GM06990 (cell line): Measurements from ENCODE around the gene TYW1B.
"Not testable (repeated sequence)": the region's sequence is repeated elsewhere in the genome, so short reads cannot be mapped to it uniquely, and the experiment has no call there.

Experiments used
- DNase-seq: peaks from one replicate; pipeline ENCODE4 v3.0.0-alpha.2; 2011; ENCODE audit not compliant: insufficient read length; ENCODE audit errors: extremely low read depth
- H3K27me3 ChIP-seq: replicated peaks from 2 replicates; pipeline ENCODE4 v1.6.0; 2011; ENCODE audit warnings: low read length; ENCODE audit not compliant: control insufficient read depth, insufficient read depth
- H3K36me3 ChIP-seq: 2 replicates; pipeline ENCODE4 v1.5.1; 2011; ENCODE audit warnings: low read length; ENCODE audit not compliant: control insufficient read depth, insufficient read depth
- H3K4me3 ChIP-seq: replicated peaks from 2 replicates; pipeline ENCODE4 v1.5.1; 2011; ENCODE audit warnings: low read depth, mild to moderate bottlenecking, control low read depth, low read length
- CTCF ChIP-seq: IDR thresholded peaks from 2 replicates; pipeline ENCODE4 v1.5.1; 2011; ENCODE audit warnings: low read length, control low read depth, mild to moderate bottlenecking, inconsistent platforms; ENCODE audit not compliant: insufficient read depth, poor library complexity, severe bottlenecking

Gene TYW1B

GRCh38 chr7:72829687-72830354, 1.8 kb upstream of the TYW1B start:
- peak; percentile 12 for DNase-seq
- not testable (repeated sequence) for H3K36me3 ChIP-seq, H3K27me3 ChIP-seq
- H3K4me3 ChIP-seq, result peak overlapping the region; percentile 81
- TF ChIP-seq CTCF, result peak; percentile 41

- H3K4me3 ChIP-seq, result peak overlapping the region; percentile 81
- not testable (repeated sequence) for H3K36me3 ChIP-seq, H3K27me3 ChIP-seq
- DNase-seq, result peak; percentile 88
Observed at GRCh38 chr7:72829291-72829686, 1.3 kb upstream of the TYW1B start.

GRCh38 chr7:72823765-72824732, 4.0 kb downstream of the TYW1B start:
- not testable (repeated sequence) for H3K36me3 ChIP-seq, DNase-seq, H3K27me3 ChIP-seq, H3K4me3 ChIP-seq

GRCh38 chr7:72822497-72822896, 5.5 kb downstream of the TYW1B start:
- H3K27me3 ChIP-seq, DNase-seq, H3K4me3 ChIP-seq, H3K36me3 ChIP-seq: not testable (repeated sequence)

- not testable (repeated sequence) for DNase-seq, H3K4me3 ChIP-seq, H3K27me3 ChIP-seq, H3K36me3 ChIP-seq
Observed at GRCh38 chr7:72818663-72819361, 9.2 kb downstream of the TYW1B start.

- H3K27me3 ChIP-seq, H3K4me3 ChIP-seq, H3K36me3 ChIP-seq, DNase-seq: not testable (repeated sequence)
Observed at GRCh38 chr7:72817661-72818060, 10.3 kb downstream of the TYW1B start.

- not testable (repeated sequence) for H3K27me3 ChIP-seq, DNase-seq, H3K4me3 ChIP-seq, H3K36me3 ChIP-seq
Observed at GRCh38 chr7:72816370-72817157, 11.4 kb downstream of the TYW1B start.

GRCh38 chr7:72810437-72810836, 17.6 kb downstream of the TYW1B start:
- not testable (repeated sequence) for DNase-seq, H3K27me3 ChIP-seq, H3K4me3 ChIP-seq, H3K36me3 ChIP-seq

- H3K27me3 ChIP-seq, H3K4me3 ChIP-seq, H3K36me3 ChIP-seq, DNase-seq: not testable (repeated sequence)
Observed at GRCh38 chr7:72808511-72808910, 19.5 kb downstream of the TYW1B start.

GRCh38 chr7:72806851-72807250, 21.1 kb downstream of the TYW1B start:
- not testable (repeated sequence) for H3K36me3 ChIP-seq, DNase-seq

More at GRCh38 chr7:72806851-72807250, 21.1 kb downstream of the TYW1B start:
- not testable (repeated sequence) for H3K4me3 ChIP-seq, H3K27me3 ChIP-seq
